ENCODE measurements around the gene SF3B1.
A peak's percentile ranks its signal among the peaks of the same experiment; 100 is the strongest.
"Not testable (repeated sequence)": the region's sequence is repeated elsewhere in the genome, so short reads cannot be mapped to it uniquely, and the experiment has no call there.

The SF3B1 gene

GRCh38 chr2:197387179-197387578, 47.6 kb downstream of the SF3B1 start:
- no peak for DNase-seq (ENCODE audit: extremely low read depth, low read depth)
- no peak for TF ChIP-seq CTCF (IDR thresholded peaks at IDR 0.05; ENCODE audit: low read depth, low read length)

- no peak for TF ChIP-seq CTCF (IDR thresholded peaks at IDR 0.05; ENCODE audit: low read depth, low read length)
- DNase-seq (ENCODE audit: extremely low read depth, low read depth), result no peak
These were observed 48.6 kb downstream of the SF3B1 start for GRCh38 chr2:197386242-197386641.

- no peak for TF ChIP-seq CTCF (IDR thresholded peaks at IDR 0.05; ENCODE audit: low read depth, low read length)
- no peak for DNase-seq (ENCODE audit: extremely low read depth, low read depth)
These were observed 51.0 kb downstream of the SF3B1 start for GRCh38 chr2:197383825-197384224.

- no peak for DNase-seq (ENCODE audit: extremely low read depth, low read depth)
These were observed 53.2 kb downstream of the SF3B1 start for GRCh38 chr2:197381641-197382040.

GRCh38 chr2:197379918-197380309, 54.9 kb downstream of the SF3B1 start:
- not testable (repeated sequence) for DNase-seq (ENCODE audit: extremely low read depth, low read depth)

More at GRCh38 chr2:197381641-197382040, 53.2 kb downstream of the SF3B1 start:
- TF ChIP-seq CTCF (IDR thresholded peaks at IDR 0.05; ENCODE audit: low read depth, low read length), result no peak

- DNase-seq (ENCODE audit: extremely low read depth, low read depth), result not testable (repeated sequence)
These were observed 55.4 kb downstream of the SF3B1 start for GRCh38 chr2:197379308-197379917.

- peak; percentile 73 for TF ChIP-seq CTCF (IDR thresholded peaks at IDR 0.05; ENCODE audit: low read depth, low read length)
- DNase-seq (ENCODE audit: extremely low read depth, low read depth), result no peak
These were observed 56.1 kb downstream of the SF3B1 start for GRCh38 chr2:197378494-197379307.

GRCh38 chr2:197378086-197378485, 56.7 kb downstream of the SF3B1 start:
- no peak for DNase-seq (ENCODE audit: extremely low read depth, low read depth)
- no peak for TF ChIP-seq CTCF (IDR thresholded peaks at IDR 0.05; ENCODE audit: low read depth, low read length)
